IPS DF 4.7 (cell line): ENCODE results near the gene VAV1.
A peak's percentile ranks its signal among the peaks of the same experiment; 100 is the strongest.
"Not testable (repeated sequence)": the region's sequence is repeated elsewhere in the genome, so short reads cannot be mapped to it uniquely, and the experiment has no call there.

Experiments used
- DNase-seq: peaks from one replicate; pipeline ENCODE4 v3.0.0-alpha.2; 2013; ENCODE audit warnings: low spot score; ENCODE audit errors: extremely low read depth

VAV1 gene

DNA sequence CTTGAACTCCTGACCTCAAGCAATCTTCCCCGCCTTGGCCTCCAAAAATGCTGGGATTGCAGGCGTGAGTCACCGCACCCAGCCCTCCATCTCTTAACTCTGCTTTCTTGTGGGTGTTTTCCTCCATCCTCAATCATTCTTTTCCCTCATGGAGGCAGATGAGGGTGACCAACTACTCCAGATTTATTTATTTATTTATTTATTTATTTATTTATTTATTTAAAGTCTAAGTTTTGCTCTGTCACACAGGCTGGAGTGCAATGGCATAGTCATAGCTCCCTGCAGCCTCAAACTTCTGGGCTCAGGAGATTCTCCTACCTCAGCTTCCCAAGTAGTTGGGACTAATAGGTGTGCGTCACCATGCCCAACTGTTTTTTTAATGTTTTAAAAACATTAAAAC, 14.9 kb downstream of the VAV1 start:
- no peak for DNase-seq

DNA sequence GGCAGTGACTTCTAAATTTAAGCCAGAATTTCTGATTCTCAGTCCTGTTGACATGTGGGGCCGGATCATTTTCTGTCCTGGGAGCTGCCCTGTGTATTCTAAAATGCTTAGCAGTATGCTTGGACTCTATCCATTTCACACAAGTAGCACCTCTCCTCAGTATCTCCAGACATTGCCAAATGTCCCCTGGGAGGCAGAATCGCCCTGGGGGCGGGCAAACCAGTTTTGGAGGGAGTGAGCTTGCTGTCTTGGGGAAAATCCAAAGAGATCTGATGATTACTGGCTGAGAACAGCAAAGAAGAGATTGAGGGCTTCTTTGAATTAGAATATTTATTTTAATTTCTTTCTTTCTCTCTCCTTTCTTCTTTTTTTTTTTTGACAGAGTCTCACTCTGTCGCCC, 16.4 kb downstream of the VAV1 start:
- no peak for DNase-seq

DNA sequence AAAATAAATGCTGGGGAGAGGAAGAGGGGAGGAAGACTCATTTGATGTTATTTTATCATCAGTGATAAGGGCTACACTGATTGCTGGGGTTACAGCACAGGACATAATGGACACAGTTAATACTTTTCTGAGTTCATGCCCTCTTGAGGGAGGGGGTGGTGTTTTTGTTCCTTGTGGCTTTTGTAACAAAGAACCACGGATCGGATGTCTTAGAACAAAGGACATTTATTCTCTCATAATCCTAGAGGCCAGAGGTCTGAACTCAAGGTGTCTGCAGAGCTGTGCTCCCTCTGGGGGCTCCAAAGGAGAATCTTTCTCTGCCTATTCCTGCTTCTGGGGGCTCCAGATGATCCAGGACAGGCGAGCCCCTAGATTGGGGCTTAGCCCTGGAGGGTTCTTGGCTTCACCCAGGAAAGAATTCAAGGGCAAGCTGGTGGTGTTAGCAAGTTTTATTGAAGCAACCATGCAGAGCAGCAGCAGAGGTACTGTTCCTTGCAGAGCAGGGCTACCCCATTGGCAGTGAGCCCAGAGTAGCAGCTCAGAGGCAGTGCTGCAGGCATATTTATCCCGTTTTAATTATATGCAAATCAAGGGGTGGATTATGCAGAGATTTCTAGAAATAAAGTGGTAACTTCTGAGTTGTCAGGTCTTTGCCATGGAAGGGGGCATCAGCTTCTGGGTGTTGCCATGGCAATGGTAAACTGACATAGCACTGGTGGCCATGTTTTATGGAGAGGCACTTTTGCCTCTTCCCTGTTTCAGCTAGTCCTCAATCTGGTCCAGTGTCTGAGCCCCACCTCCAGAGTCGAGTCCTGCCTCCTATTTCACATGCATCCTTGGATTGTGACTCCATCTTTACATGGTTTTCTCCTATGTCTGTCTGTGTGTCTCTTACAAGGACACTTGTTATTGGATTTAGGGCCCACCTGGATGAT, 18.0 kb downstream of the VAV1 start:
- DNase-seq: no peak

DNA sequence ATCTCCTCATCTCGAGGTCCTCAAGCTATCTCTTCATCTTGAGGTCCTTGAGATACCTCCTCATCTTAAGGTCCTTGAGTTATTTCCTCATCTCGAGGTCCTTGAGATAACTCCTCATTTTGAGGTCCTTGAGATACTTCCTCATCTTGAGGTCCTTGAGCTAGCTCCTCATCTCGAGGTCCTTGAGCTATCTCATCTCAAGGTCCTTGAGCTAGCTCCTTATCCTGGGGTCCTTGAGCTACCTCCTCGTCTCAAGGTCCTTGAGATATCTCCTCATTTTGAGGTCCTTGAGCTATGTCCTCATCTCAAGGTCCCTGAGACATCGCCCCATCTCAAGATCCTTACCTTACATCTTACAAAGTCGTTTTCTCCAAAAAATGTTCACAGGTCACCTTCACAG, 18.7 kb downstream of the VAV1 start:
- DNase-seq: no peak

DNA sequence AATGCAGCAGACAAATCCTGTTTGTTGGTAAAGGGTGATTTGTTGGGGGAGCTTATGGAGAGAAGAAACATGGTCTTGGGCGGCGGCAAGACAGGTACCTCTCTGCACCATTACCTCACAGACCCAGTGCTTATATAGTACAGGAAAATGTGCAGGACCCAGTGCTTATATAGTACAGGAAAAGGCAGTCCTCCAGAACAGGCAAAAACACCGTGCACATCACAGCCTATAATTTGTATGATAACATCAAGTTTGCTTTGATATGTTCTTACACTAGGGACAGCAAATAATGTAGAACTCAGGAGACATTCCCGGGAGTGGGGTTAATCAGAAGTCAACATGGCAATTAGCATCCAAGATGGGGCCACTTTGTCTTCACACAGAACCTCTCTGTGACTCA, 20.9 kb downstream of the VAV1 start:
- DNase-seq: no peak

DNA sequence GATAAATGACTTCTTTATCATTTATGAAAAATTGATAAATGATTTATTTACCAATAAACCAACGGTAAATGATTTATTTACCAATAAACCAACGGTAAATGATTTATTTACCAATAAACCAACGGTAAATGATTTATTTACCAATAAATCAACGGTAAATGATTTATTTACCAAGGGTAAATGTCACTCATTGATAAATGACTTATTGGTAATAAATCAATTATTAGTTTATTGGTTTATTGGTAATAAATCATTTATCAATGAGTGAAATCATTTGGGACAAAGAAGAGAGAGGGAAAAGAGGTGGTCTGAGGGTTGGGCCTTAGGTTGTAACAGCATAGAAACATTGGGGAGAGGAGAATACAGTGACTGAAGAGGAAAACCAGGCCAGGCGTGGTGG, 21.5 kb downstream of the VAV1 start:
- DNase-seq: no peak

DNA sequence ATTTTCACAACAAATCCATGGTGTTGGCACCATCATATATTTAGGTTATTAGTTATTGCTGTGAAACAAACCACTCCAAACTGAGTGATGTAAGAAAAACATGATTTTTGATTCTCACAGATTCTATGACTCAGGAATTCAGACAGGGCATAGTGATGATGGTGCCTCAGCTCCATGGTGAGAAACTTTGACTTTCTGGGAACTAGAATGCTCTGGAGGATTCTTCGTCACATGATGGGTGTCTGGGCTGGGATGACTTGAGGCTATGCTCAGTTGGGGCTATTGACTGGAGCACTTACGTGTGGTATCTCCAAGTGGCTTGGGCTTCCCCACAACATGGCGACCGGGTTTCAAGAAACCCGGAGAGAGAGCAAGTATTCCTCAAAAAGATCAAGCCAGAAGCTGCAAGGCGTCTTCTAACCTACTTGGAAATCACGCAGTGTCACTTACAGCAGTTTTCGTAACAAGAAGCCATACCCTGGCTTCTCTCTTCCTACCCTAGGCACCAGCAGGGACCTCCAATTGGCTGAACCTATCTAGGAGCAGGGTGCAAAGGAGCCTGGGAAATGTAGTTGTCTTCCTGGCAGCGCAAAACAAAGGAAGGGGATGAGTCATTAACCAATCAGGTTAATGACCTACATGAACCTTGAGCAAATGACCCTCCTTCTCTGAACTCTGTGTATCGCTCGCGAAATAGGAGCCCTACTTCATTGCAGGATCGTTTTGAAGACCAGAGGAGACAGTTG, 22.4 kb downstream of the VAV1 start:
- no peak for DNase-seq

DNA sequence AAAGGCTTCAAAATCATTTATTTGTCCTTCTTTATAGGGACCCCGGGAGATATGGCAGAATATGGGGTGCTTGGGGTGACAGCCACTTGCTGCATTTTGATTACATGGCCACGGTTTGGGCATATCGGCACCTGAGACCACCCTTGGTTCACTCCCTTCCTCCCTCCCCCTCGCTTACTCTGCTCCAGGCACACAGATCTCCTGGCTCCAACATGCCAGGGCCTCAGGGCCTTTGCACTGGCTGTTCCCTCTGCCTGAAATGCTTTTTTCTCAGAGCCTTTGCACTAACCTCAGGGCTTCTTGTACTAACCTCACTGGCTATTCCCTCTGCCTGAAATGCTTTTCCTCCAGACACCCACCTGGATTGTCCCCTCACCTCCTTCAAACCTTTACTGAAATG, 23.8 kb downstream of the VAV1 start:
- no peak for DNase-seq

DNA sequence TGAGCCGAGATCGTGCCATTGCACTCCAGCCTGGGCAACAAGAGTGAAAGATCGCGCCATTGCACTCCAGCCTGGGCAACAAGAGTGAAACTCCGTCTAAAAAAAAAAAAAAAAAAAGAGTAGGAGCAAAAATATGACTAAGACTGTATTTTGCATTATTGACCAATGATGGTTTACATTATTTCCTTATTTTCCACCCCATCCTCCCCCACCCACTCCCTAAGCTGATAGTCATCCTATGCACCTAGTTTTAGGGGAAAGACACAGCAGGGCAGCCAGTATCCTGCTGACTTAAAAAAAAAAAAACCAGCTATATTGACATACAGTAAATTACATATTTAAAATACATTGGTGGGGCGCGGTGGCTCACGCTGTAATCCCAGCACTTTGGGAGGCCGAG, 25.1 kb downstream of the VAV1 start:
- no peak for DNase-seq

DNA sequence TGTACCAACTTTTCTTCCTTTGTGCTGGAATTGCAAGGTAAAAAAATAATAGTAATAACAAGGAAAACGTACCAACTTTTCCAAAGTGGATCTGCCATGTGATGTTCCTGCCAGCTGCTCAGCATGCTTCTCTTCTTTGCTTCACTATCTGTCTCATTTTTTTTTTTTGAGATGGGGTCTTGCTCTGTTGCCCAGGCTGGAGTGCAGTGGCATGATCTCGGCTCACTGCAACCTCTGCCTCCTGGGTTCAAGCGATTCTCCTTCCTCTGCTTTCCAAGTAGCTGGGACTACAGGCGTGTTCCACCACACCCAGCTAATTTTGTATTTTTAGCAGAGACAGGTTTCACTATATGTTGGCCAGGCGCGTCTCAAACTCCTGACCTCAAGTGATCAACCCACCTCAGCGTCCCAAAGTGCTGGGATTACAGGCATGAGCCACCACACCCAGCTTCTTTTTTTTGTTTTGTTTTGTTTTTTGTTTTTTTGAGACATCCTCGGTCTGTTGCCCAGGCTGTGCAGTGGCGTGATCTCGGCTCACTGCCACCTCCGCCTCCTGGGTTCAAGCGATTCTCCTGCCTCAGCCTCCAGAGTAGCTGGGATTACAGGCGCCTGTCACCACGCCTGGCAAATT, 27.8 kb downstream of the VAV1 start:
- not testable (repeated sequence) for DNase-seq

DNA sequence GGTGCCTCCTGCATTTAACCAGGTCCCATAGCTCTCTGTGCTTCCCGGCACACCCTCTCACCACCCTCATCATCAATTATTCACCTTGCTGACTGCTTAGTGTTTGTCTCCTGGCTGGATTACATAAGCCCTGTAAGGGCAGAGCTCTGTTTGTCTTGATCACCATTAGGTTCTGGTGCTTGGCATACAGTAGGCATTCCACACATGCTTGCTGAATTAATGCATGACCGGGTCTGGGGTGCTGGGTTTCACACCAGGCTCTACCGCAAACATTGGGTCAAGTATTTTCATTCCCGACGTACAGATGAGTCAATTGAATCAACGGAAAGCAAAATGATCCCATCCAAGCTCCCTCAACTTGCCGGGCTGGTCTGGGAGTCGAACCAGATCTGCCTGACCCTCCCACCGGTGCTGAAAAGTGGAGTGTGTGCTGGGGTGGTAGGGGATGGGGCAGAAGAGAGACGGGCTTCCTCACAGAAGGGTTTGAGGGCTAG, 28.5 kb downstream of the VAV1 start:
- peak; percentile 9 for DNase-seq

DNA sequence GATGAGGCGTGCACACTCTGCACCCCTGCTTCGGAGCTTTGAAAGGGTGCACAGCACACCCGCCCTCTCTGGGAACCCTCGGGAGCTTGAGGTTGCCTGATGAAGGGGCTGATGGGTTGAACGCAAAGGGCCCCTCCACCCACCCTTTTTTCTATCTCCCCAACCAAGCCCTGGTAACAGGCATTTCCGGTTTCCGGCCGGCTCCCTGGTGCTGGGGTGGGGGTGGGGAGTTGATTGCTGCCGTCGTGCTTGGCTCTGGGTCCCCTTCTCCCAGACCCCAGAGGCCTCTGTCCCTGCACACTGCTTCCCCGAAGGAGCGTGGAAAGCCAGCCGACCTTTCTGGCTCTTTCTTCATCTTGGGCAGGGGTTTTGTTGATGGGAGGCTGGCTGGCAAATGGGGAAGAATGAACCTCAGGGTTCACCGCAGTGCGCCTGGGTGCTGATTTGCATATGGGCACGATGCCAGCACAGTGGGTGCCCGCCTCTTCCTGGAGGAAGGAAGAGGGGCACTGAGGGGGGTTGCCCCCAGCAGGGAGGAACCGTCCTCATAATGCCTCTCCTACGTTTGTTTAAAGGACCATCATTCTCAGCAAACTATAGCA, 29.1 kb downstream of the VAV1 start:
- DNase-seq: peak; percentile 49

DNA sequence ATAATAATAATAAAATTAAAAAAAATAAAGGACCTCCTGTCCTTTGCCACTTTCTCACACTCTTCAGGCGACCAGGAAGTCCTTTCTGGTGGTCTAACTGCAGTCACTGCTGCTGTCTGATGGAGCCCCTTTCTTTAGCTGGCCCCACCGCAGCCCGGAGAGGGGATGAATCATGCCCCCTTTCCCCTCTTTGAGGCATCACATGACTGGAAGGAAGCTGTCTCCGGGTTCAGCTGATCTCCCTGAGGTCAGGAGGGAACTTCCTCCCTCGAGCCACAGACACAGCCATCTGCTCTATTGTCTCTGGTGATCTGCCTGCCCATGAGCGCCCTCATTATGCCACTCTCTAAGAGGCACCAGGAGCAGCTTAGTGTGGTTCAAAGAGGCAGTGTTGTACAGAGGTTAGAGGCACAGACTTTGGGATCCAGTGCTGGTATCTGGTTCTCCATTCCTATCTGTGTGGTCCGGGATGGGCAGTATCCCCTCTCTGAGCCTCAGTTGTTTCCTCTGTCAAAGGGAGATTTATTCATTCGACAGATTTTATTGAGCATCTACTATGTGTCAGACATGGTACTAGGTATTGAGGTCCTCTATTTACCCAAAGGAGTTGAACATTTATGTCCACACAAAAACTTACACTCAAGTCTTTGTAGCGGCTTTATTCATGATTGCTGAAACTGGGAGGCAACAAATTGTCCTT, 30.0 kb downstream of the VAV1 start:
- DNase-seq: peak; percentile 14

DNA sequence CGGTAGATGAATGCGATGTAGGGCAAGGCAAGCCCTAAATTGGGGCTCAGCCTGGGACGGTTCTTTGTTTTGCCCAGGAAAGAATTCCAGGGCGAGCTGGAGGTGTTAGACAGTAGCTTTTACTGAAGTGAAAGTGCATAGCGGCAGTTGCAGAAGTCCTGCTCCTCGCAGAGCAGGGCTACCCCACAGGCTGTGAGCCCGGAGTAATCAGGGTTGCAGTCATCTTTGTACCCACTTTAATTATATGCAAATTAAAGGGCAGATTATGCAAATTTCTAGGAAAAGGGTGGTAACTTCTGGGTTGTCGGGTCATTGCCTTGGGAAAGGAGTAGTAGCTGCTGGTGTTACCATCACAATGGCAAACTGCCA, 30.5 kb downstream of the VAV1 start:
- DNase-seq: no peak

DNA sequence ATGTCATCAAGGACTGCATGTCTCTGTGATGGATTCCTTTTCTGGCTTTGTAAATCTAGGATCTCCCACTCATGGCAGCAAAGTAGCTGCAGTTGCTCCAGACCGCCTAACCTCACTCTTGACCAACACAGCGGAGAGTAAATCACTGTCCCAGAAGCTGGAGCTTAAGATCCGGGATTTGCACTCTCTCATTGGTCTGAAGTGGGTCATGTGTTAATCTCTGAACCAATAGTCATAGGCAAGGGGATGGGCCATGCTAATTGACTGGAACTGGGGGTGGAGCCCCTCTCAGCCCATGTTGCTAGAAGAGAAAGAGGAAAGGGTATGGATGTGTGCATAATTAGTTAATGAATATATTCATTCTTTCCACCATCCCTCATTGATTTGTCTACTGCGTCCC, 34.0 kb downstream of the VAV1 start:
- no peak for DNase-seq

DNA sequence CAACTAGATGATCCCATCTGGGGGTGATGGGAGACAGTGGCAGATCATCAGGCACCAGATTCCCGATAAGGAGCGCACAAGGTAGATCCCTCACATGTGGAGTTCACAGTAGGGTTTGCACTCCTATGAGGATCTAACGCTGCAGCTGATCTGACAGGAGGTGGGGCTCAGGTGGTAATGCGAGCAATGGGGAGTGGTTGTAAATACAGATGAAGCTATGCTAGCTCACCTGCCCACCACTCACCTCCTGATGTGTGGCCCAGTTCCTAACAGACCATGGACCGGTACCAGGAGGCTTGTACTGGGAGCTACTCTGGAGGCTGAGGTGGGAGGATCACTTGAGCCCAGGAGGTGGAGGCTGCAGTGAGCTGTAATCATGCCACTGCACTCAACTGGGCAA, 34.8 kb downstream of the VAV1 start:
- DNase-seq: no peak

DNA sequence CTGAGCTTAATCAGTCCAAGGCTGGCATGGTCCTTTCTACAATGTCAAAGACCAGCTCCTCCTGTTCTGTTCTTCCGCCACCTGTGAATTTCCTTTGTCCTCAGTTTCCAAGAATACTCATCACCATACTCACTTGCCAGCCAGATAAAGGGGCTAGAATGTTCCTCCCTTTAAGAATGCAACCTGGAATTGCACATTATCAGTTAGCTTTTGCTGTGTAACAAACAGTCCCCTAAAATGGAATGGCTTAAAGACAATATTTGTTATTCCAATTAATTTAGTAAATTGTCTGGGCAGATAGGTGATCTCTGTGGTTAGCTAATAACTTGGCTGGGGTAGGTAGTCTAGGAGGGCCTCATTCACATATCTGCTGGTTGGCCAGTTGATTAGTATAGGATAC, 36.0 kb downstream of the VAV1 start:
- no peak for DNase-seq

DNA sequence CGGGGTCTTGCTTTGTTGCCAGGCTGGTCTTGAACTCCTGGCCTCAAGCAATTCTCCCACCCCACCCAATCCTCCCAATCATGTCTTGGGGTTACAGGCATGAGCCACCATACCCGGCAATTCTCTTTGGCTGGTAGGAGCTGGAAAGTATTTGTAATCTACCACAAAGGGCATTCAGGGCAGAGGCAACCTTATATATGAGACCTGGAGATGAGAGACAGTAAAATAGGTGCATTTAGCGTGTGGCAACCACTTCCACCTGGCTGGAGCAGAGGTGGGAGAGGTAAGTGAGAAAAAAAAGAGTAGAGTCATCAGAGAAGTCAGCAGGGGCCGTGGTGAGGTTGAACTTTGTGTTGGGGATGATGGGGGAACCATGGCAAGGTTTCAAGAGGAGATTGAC, 36.8 kb downstream of the VAV1 start:
- DNase-seq: no peak

DNA sequence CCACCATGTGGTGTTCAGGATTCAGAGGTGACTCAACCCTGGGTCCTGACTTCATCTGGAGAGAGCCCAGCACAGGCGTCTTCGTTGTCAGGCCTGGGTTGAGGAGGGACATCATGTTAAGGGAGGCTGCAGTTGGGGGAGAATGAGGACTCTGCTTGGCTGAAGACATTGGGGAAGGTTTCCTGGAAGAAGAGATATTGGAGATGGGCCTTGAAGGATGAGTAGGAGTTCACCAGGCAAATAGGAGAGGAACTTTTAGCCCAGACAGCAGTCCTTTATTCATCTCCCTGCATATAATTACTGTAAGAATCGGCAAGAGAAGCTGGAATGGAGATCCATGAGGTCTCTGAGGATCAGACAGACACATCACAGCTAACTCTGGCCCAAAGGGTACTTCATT, 38.9 kb downstream of the VAV1 start:
- DNase-seq: no peak

DNA sequence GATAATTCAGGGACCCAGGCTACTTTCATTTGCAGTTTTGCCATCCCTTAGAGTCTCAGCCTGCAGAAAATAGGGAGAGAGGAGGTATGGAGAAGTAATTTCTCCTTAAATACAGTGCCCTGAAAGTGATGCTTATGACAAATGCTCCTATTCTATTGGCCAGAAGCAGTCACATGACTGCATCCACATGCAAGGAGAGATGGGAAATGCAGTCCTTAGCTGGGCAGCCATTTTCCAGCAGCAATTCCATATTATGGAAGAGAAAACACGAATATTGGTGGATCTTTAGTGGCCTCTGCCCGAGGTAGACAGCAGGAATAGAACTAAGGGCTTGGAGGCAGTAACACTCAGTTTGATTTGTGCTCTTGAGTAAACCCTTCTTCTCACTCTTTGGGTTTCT, 39.4 kb downstream of the VAV1 start:
- DNase-seq: peak; percentile 30

DNA sequence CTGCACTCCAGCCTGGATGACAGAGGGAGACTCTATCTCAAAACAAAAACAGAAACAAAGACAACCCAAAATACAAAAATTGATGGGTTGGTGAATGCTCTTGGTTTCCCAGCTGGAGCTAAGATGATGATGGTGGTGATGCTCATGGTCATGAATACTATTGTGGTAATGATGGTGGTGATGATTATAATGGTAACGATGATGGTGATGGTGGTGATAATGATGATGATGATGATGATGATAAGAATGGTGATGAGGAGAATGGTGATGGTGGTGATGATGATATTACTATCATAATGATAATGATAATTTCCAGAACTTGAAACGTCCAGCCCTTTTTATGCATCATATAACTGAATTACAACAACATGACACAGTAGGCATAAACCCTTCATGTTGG, 40.1 kb downstream of the VAV1 start:
- no peak for DNase-seq
